Fibroblast of villous mesenchyme (primary cell): ENCODE results near the gene PACS1. TPM values are rescaled to one million over a fixed set of nuclear protein-coding genes. Genes with fewer than 3 reads are reported as not detected.

ENCODE experiments used
- DNase-seq: peaks from one replicate; pipeline ENCODE4 v3.0.0-alpha.2; 2010; ENCODE audit warnings: low read depth
- H3K4me3 ChIP-seq: 2 replicates; pipeline ENCODE4 v1.5.1; 2011; ENCODE audit warnings: low read depth, mild to moderate bottlenecking, low read length
- total RNA-seq: library from RNA; depleted of rRNA; stranded (reverse); fragments of >200 nt; gene quantifications from 2 replicates; pipeline ENCODE4 v1.2.3, GENCODE V29; 2012
- TF ChIP-seq, protein P1 (sequence below): IDR thresholded peaks from 2 replicates; pipeline ENCODE4 v1.5.1; 2012; ENCODE audit warnings: low read depth, mild to moderate bottlenecking, low read length; ENCODE audit not compliant: insufficient read depth

PACS1 gene
- total RNA-seq, 1 donor, result 36.7 TPM

- no peak for DNase-seq
- TF ChIP-seq, protein P1, sequence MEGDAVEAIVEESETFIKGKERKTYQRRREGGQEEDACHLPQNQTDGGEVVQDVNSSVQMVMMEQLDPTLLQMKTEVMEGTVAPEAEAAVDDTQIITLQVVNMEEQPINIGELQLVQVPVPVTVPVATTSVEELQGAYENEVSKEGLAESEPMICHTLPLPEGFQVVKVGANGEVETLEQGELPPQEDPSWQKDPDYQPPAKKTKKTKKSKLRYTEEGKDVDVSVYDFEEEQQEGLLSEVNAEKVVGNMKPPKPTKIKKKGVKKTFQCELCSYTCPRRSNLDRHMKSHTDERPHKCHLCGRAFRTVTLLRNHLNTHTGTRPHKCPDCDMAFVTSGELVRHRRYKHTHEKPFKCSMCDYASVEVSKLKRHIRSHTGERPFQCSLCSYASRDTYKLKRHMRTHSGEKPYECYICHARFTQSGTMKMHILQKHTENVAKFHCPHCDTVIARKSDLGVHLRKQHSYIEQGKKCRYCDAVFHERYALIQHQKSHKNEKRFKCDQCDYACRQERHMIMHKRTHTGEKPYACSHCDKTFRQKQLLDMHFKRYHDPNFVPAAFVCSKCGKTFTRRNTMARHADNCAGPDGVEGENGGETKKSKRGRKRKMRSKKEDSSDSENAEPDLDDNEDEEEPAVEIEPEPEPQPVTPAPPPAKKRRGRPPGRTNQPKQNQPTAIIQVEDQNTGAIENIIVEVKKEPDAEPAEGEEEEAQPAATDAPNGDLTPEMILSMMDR, result no peak
- no peak overlapping the region for H3K4me3 ChIP-seq
Observed at GRCh38 chr11:66216911-66217310, 146.8 kb downstream of the PACS1 start.

GRCh38 chr11:66218036-66218435 is 148.0 kb downstream of the PACS1 start:
- no peak overlapping the region for H3K4me3 ChIP-seq
- DNase-seq, result no peak
- TF ChIP-seq, protein P1, result no peak

DNA sequence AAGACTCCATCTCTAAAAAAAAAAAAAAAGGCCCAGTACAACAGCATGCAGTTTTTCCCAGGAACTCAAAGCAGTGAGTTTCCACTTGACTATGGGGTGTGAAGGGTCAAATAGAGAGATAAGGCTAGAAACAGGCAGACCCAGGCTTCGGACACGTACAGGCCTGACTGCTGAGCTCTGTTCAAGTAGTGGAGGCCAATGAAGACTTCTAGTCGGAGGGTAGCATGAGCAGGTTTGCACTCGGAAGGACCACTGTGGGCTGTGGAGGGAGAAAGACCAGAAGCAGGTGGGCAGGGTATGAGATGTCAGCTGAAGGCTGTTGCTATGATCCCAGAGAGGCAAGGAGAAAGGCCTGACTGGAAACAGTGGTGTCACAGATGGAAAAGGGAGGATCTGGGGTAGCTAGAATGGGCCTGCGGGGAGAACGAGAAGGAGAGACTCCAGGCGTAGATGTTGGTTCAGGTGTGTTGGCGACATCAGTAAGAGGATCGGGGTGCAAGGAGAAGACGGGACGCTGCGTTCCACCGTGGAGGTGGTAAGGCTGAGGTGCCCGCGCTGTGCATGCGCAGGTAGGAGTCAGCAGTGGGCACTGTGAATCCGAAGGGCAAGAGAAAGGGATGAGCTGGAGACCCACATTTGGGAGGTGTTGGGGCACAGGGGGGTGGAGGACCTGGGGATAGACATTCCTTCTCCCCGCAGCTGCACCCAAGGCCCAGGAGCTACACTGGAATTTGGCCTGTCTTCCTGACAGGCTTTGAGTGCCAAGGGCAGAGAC is 149.0 kb downstream of the PACS1 start:
- DNase-seq, result no peak
- TF ChIP-seq, protein P1, result no peak
- H3K4me3 ChIP-seq, result no peak overlapping the region

- TF ChIP-seq, protein P1, result no peak
- no peak overlapping the region for H3K4me3 ChIP-seq
- DNase-seq, result no peak
Observed at GRCh38 chr11:66219846-66220565, 149.9 kb downstream of the PACS1 start.

DNA sequence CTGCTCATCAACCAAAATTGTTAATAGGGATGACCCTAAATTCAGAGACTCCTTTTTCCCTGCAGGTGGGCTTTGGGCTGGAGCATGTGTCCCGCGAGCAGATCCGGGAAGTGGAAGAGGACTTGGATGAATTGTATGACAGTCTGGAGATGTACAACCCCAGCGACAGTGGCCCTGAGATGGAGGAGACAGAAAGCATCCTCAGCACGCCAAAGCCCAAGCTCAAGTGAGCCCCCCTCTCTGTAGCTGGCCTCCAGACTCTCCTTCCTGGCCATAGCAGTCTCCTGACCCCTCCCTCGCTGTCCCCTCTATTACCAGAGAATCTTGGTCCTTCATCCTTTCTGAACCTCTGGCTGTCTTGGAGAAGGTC is 150.5 kb downstream of the PACS1 start:
- H3K4me3 ChIP-seq, result no peak overlapping the region
- no peak for DNase-seq
- TF ChIP-seq, protein P1, result no peak

DNA sequence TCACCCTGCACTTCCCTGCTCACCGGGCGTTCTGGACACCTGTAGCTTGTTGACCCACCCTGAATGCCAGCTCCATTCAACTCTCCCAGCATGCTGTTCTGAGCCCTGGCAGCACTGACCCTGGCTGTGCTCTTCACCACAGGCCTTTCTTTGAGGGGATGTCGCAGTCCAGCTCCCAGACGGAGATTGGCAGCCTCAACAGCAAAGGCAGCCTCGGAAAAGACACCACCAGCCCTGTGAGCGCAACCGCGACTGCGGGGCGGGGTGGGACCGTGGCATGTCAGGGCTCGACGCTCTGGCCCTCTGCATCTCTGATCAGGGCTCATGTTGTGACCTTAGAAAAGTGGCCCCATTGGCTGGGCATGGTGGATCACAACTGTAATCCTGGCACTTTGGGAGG is 150.9 kb downstream of the PACS1 start:
- TF ChIP-seq, protein P1, result no peak
- no peak overlapping the region for H3K4me3 ChIP-seq
- no peak for DNase-seq
